Activated CD4-positive, CD25-positive, alpha-beta regulatory T cell treated with anti-CD3 and anti-CD28 coated beads, Interleukin-2, amount 50 U/mL, for 24 hours (primary cell): ENCODE measurements around the gene ITGB4.

Source experiments
- ATAC-seq, 2 donors: fragments of 150-1000 bp; cut with Tn5 transposase; one replicate each; pipeline ENCODE4 v1.10.0; 2021; ENCODE audit warnings: mild to moderate bottlenecking in 1 of 2, moderate library complexity in 1 of 2

Gene ITGB4

DNA sequence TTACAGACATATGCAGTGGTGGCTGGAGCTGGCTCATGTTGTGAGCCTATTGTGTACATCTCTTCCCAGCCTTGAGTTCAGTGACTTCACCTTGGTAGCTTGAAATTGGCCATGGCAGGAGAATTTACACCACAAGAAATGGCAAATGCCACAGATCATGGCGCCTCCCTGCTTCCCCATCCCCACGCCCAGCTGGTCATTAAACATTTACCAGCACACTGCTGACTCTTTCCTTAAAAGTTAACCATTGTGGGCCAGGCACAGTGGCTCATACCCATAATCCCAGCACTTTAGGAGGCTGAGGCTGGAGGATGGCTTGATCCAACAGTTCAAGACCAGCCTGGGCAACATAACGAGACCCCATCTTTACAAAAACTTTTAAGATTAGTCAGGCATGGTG is 22.6 kb upstream of the ITGB4 start:
- no peak for ATAC-seq

DNA sequence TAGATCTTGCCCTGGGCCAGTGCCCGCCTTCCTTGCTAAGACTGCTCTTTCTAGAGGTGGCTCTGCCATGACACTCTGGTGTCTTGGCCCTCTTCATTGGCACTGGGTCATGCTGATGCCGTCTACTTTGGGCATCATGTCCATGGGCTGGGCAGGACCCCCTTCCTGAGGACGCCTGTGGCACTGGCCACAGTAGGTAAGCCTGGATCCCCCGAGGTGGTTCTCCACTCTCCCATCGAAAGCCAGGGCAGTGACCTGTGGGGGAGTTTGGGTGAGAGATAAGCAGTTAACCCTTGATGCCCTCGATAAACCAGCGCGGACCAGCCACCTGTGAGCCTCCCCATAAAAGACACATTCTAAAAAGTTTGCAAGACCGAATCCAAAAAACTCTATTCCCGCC is 20.0 kb upstream of the ITGB4 start:
- no peak for ATAC-seq

GRCh38 chr17:75703191-75703590 is 18.1 kb upstream of the ITGB4 start:
- no peak for ATAC-seq

GRCh38 chr17:75703591-75703990 is 17.7 kb upstream of the ITGB4 start:
- ATAC-seq: no peak

DNA sequence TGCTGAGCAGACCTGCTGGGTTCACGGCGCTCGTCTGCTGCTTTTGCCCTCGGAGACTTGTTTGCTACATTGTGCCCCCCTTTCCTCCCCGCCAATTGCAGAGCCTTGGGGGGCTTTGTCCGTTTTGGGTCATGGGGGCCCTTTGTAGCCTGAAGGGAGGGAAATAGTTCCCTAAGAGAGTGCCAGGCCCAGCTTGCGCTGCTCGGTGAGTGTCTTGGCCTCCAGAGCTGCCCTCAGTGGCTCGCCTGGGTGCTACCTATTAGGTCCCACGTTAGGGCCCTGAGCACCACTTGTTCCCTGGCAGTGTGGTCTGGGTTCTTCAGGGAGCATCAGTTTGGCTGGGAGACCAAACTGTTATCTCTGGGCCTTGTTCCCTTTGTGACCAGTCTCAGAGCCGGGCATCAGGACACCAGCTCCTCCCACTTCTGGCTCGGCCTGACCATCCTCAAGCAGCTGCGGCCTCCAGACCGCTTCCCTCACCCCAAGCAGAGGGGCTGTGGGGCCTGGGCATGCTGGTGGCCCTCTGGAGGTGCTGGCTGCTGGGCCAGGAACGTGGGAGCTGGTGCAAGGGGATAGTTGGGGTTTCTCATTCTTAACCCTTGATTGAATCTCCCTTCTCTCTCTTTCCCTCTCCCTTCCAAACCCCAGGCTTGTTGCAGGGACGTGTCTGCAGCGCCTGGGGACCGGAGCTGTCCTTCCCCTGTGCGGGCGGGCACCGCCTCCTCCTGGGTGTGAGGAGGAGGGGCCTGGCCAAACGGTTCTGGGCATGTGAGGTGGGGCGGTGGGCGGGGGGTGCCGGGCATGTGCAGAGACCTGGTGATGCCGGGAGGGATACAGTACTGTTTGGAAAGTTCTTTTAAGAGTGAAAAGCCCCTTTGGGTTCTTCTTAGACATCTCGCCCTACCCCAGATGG is 16.0 kb upstream of the ITGB4 start:
- ATAC-seq: no peak

DNA sequence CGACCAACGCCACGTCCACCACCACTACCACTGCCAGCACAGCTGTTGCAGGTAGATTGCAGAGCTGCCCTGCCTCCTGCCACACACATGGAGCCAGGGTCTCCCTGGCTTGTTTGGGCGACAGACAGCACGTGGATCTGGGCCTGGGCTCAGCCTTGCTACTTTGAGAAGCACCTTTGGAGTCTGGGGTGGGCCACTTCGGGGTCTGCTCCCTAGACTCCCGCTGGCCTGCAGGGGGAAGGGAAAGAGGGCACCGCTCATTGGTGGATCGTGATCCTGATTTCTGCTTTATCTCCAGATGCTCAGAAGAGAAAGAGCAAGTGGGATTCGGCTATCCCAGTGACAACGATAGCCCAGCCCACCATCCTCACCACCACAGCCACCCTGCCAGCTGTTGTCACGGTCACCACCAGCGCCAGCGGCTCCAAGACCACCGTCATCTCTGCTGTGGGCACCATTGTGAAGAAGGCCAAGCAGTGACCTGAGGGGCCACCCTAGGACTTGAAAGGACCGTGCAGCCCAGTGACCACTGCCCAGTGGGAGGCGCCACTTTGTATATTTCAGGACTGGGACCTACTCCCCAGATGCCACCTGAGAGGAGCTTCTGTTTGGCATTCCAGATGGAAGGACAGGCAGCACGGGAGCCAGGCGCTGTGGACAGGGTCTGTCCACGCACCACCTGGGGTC is 15.1 kb upstream of the ITGB4 start:
- ATAC-seq: no peak

DNA sequence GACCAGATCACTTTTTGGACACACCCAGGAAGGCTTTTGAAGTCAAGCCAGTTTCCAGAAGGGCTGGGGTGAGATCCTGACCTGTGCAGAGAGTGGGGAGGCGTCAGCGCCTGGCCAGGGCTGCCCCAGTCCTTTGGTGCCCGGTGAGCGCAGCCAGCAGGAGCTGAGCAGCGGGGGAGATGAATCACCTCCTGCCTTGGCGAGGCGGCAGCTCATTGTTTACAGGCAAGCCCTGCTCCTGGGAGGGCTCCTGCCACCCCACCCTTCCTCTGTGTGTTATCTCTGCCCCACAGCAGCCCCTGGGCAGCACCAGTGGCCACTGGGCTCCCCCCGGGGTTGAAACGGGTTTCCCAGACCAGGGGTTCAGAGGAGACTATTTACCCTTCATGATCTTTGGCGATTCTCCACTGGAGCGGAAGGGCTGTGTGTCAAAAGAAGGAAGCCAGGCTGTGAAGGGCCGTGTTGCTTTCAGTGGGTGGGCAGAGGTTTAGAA is 14.1 kb upstream of the ITGB4 start:
- ATAC-seq: no peak

GRCh38 chr17:75712446-75712845 is 8.8 kb upstream of the ITGB4 start:
- ATAC-seq: no peak

DNA sequence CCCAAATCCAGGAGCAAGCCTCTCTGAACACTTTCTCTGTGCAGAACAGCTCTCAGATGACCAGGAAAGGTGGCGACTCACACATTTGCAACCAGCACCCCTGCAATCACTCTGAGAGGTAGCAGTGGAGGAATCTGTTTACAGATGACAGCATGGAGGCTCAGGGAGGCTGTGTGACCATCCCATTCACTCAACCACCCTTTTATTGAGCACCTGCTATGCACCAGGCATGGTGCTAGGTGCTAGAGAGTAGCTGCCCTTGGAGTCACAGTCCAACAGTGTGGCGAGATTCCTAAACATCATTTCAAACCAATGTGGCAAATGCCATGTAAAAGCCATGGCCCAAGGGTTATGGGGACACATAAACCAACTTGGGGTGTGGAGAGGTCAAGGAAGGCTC is 1.5 kb upstream of the ITGB4 start:
- ATAC-seq: no peak

DNA sequence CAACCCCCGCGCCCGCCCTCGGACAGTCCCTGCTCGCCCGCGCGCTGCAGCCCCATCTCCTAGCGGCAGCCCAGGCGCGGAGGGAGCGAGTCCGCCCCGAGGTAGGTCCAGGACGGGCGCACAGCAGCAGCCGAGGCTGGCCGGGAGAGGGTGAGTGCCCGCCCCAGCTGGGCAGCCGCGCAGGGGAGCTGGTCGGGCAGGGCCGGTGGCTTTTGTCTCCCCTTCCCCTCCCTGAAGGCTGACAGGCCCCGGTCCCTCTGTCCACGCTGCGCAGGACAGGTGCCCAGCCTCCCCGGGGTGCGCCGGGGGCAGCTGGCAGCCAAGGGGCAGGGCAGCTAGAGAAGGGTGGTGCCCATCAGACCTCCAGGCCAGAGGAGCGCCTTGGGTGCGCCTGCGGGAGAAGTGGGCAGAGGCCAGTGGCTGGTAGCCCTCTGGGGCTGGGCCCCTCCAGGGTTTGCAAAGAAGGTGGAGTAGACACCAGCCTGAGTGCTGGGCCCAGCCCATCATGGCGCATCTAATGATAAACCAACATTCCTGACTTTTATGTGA is 278 bp downstream of the ITGB4 start:
- no peak for ATAC-seq

GRCh38 chr17:75722076-75722475 is 817 bp downstream of the ITGB4 start:
- ATAC-seq: no peak

GRCh38 chr17:75722542-75723095 is 1.4 kb downstream of the ITGB4 start:
- no peak for ATAC-seq

DNA sequence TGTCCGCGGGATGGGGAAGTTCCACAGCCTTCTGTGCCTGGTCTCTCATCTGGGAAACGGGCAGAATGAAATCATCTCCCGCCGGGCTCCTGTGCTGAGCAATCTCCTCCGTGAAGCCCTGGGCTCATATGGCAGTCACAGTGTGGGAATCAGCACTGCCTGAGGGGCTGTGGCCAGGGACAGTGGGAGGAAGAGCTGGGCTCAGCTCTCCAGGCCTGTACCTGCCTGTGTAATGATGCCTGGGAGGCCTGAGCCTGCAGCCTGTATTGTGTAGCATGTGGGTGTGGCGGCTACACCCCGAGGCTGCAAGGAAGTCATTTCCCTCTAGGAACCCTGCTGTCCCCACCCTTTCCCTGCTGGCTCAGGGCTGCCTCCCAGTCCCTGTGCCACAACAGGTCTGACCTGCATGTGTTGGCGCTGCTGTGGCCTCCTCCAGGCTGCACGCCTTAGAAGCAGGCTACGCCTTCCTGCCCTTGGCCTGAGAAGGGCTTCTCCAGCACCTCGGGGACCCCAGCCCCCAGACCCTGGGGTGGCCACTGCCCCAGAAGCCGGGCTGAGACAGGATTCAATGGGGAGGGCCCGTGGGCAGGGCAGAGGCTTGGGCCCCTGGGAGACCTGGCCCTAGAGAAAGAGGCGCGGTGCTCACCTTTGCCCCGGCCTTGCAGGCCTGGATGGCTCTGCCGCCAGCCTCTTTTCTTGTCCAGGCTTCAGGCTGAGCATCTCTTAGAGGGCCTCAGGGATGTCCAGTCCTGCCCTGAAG is 2.1 kb downstream of the ITGB4 start:
- no peak for ATAC-seq

- ATAC-seq: no peak
Measured at GRCh38 chr17:75724016-75725003, 3.1 kb downstream of the ITGB4 start.

- ATAC-seq: no peak
Measured at GRCh38 chr17:75725504-75725903, 4.2 kb downstream of the ITGB4 start.

GRCh38 chr17:75727391-75727790 is 6.1 kb downstream of the ITGB4 start:
- ATAC-seq: no peak

- ATAC-seq: no peak
Measured at GRCh38 chr17:75729351-75729750, 8.1 kb downstream of the ITGB4 start.

GRCh38 chr17:75730065-75730464 is 8.8 kb downstream of the ITGB4 start:
- ATAC-seq: no peak

GRCh38 chr17:75731086-75731715 is 9.9 kb downstream of the ITGB4 start:
- no peak for ATAC-seq

GRCh38 chr17:75731716-75732498 is 10.6 kb downstream of the ITGB4 start:
- ATAC-seq: no peak
